GM19455 (cell line): ENCODE measurements around the gene PPTC7.
"Not testable (repeated sequence)": the region's sequence is repeated elsewhere in the genome, so short reads cannot be mapped to it uniquely, and the experiment has no call there.

ENCODE experiments used
- ATAC-seq: cut with Tn5 transposase; IDR thresholded peaks from one replicate; pipeline ENCODE4 v1.9.1; 2021; ENCODE audit not compliant: unreplicated experiment

The PPTC7 gene

GRCh38 chr12:110536834-110537604 lies 46.1 kb downstream of the PPTC7 start:
- no peak for ATAC-seq

- no peak for ATAC-seq
These were observed 48.3 kb downstream of the PPTC7 start for GRCh38 chr12:110534811-110535210.

DNA sequence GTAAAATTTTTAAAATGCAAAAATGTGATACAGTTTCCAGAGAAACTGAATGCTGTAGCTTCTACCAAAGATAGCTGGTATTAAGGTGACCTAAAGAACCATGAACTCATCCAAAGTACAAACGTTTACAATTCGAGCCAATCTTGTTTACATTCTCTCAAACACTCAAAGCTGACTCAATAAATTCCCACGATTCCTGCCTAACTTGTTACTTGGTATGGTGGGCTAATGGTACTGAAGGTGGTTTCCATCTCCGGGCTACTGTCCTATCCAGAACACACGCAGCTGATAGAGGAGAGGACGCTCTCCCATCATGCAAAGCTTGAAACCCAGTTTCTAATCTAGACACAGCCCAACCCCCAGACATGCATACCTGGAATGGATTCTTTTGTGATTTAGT lies 49.5 kb downstream of the PPTC7 start:
- no peak for ATAC-seq

GRCh38 chr12:110532644-110533043 lies 50.5 kb downstream of the PPTC7 start:
- no peak for ATAC-seq

DNA sequence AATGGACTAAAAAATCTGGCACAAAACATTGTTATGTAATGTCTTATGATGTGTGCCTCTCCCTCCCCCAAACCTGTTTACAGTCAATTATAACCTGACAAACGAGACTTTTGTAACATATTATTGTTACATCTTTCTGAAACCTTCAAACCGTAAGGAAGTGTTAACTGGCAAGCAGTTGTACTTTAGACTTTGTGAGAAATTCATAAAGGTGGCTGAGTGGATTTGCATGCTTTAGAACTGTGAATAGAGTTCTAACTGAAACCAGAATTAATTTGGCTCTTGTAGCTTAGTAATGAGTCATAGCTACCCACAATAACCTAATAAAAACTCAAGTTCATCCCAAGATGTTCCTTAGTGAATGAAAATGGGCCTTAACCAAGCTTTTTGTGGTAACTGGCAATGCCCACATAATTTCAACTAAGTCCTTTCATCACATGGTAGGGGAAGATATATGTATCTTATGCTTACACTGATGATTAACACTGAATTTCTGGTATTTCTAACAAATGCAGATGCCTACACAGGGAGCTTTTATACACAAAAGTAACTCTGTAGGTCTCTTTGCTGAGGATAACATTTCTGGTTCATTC lies 51.3 kb downstream of the PPTC7 start:
- peak; percentile 78 for ATAC-seq

GRCh38 chr12:110530511-110530910 lies 52.6 kb downstream of the PPTC7 start:
- no peak for ATAC-seq

GRCh38 chr12:110528277-110528839 lies 54.8 kb downstream of the PPTC7 start:
- ATAC-seq, result no peak

- not testable (repeated sequence) for ATAC-seq
These were observed 62.0 kb downstream of the PPTC7 start for GRCh38 chr12:110520876-110521712.

DNA sequence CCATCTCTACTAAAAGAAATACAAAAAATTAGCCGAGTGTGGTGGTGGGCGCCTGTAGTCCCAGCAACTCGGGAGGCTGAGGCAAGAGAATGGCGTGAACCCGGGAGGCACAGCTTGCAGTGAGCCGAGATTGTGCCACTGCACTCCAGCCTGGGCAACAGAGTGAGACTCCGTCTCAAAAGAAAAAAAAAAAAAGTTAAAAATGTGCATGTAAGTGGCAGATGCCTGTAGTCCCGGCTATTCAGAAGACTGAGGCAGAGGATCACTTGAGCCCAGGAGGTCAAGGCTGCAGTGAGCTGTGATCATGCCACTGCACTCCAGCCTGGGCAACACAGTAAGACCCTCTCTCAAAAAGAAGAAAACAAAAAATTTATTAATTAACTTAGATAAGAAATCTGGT lies 65.1 kb downstream of the PPTC7 start:
- ATAC-seq, result not testable (repeated sequence)

DNA sequence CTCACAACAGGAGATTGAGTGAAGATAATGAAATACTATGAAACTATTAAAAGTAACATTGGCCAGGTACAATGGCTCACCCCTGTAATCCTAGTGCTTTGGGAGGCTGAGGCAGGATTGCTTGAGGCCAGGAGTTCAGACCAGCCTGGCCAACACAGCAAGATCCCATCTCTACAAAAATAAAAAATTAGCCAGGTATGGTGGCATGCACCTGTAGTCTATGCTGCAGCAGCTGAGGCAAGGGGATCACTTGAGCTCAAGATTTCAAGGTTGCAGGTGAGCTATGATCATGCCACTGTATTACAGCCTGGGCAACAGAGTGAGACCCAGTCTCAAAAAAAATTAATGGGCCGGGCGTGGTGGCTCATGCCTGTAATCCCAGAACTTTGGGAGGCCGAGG lies 66.1 kb downstream of the PPTC7 start:
- no peak for ATAC-seq

- no peak for ATAC-seq
These were observed 68.8 kb downstream of the PPTC7 start for GRCh38 chr12:110514363-110514762.

GRCh38 chr12:110513842-110514241 lies 69.3 kb downstream of the PPTC7 start:
- no peak for ATAC-seq

- ATAC-seq, result no peak
These were observed 75.0 kb downstream of the PPTC7 start for GRCh38 chr12:110508071-110508586.

DNA sequence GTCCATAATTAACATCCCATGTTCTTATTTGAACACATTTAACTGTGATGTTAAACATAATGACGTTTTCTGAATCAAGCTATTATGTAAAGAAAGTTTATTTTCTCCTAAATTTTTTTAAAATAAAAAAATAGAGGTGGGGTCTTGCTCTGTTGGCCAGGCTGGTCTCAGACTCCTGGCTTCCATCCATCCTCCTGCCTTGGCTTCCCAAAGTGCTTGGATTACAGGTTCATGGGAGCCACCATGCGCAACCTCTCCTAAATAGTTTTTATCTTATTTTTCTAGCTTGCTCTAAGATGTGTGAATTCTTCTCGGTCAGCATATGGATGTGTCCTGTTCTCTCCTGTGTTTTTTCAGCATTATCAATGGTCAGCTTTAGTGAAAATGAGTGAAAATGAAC lies 77.8 kb downstream of the PPTC7 start:
- ATAC-seq, result no peak

GRCh38 chr12:110503432-110503831 lies 79.7 kb downstream of the PPTC7 start:
- ATAC-seq, result no peak

DNA sequence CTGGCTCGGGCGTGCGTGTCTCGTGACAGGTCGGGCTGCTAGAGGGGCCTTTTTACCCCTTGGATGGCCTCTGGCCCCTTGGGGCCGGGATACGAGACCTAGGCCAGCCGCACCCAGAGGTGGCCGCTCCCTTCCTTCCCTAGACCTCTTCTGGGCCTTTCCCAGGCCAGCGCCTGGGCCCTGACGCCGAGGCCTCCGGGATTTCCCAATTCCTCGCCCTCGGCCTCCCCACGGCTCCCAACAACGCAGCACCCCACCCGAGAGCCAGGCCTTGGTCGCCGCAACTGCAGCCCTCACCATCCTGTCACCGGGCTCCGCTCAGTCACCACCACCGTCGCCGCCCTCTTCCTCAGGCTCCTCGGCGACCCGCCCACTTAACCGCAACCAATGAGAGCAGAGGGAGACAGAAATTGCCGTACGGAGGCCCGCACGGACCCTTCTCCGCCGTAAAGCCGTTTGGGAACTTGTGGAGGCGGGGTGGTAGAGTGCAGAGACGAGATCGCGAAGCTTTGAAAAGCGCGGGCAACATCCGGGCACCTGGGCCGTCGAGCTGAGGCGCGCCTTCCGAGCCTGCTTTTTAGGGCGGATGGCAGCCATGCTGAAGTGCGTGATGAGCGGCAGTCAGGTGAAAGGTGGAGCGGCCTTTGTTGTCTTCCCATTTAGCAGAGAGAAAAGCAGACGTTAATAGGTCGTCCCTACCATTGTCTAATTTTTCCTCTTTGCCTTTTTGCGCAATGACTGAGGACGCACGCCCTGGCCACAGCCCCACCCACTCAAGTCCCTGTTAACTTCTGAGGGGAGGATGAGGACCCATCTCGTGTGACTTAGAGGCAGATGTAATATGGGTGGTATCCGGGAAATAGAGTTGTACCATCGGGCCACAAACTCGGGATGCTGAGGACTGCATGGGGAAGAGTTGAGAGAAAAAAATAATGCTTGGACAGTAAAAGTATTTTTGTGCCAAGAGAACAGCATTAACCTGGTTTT lies 81.1 kb downstream of the PPTC7 start, which contains the start of the genes RAD9B and VPS29:
TSS of gene RAD9B (plus strand) at position 580 of the 987 bp plus-strand sequence. CDS start at position 587, 7 bp downstream.
TSS of gene VPS29 (minus strand) at position 360 of the 987 bp plus-strand sequence. CDS start at position 300, 60 bp downstream.
- ATAC-seq, result peak; percentile 93

GRCh38 chr12:110501399-110501751 lies 81.7 kb downstream of the PPTC7 start:
- peak; percentile 14 for ATAC-seq

DNA sequence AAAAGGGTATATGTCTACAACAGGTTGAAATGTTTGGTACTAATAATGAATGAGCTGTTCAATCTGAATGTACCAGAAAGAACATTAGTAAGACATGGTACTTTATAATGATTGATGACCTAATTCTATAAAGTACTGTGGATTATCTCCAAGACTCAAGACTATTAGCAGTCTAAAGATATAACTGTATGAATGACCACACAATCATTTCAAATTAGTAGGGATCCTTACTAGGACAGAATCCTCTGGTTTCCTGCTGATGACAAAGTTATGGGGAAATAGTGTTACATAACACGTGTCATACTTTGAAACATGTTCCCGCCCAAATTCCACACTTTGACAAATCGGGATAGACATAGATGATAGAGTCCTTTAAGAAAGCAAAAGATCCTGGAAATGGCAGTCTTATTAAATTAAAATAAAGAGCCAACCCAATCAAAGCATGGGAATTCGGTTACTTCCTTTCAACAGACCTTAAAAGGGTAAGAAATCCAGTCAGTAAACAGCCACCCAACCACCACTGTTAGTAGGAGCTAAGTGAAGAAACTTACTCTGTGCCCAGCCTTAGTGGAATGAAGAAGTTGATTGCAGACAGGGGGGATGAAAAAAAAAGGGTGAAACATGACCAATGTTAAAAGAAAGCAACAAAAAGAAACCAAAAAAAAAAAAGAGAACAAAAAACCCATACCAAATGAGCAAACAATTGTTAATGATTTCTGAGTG lies 84.0 kb downstream of the PPTC7 start:
- no peak for ATAC-seq
